GM18519 (cell line): ENCODE data around the gene MYL11.
A peak's percentile ranks its signal among the peaks of the same experiment; 100 is the strongest.
"Not testable (repeated sequence)": the region's sequence is repeated elsewhere in the genome, so short reads cannot be mapped to it uniquely, and the experiment has no call there.

Source experiments
- ATAC-seq: cut with Tn5 transposase; IDR thresholded peaks from one replicate; pipeline ENCODE4 v1.9.1; 2021; ENCODE audit warnings: mild to moderate bottlenecking, moderate library complexity; ENCODE audit not compliant: unreplicated experiment, low FRiP score

The MYL11 gene, protein sequence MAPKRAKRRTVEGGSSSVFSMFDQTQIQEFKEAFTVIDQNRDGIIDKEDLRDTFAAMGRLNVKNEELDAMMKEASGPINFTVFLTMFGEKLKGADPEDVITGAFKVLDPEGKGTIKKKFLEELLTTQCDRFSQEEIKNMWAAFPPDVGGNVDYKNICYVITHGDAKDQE

DNA sequence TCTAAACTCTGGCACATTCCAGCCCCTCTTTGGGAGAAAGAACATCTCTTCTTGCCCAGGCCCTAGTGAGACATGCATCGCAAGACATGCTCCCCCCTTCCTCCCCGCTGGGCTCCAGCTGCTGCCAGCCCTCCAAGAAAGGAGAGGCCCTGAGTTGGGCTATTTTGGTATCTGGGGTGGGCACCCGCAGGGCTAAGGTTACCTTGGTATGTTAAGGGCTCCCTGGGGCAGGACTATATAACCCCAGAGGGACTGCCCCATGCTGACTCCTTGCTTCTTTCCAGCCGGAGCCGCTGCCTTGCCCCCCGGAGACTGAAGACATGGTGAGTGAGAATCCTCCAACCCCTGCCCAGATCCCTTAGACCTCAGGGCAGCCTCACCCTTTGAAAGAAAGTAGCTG lies at the start of gene MYL11:
Gene MYL11 (plus strand): TSS at position 265 of the 400 bp plus-strand sequence. CDS start 56 bp downstream, at position 321.
- no peak for ATAC-seq

DNA sequence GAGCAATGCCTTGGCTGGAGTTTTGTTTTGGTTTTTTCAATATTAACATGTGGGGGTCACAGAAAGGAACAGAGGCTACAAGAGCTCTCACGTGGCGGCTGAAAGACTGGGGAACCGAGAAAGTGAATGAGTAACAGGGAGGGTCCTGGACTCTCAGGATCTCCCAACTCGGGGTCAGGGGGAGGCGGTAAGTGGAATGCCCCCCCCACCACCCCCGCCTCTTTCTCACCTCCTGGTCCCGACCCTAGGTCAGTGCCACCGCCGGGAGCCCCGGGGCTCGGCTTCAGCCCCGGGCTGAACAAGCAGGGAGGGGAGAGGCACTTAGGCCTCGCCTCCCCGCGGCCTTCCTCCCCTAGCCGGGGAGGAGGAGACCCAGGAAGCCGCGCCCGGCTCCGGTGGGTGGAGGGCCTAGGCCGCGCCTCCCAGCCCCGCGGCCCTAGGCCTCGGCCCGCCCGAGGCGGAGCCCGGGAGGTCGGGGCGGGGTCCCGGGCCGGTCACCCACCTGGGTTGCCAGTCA lies 40.1 kb upstream of the MYL11 start:
- peak; percentile 74 for ATAC-seq

DNA sequence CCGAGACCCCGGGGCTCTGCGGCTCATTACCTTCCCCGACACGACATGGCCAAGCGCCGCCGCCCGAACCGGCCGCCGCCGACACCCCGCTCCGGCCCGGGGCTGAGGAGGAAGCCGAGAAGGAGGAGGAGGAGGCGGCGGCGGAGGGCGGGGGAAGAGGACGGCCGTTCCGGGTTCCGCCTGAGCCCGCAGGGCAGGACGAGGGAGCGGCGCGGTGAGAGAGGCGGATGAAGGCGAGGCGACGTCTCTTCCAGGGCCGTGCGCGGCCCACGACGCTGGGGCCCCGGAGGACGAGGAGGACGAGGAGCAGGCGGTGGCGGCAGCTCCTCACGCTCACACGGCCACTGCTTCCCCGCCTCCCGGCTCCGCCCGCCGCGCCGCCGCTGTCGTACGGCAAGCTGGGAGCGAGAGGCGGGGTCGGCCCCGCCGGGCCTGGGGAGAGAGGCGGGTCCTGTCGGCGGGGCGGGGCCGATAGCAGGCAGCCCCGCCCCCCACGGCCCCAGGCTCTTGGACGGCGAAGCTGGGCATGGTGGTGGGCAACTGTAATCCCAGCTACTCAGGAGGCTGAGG lies 39.5 kb upstream of the MYL11 start:
- peak; percentile 45 for ATAC-seq

DNA sequence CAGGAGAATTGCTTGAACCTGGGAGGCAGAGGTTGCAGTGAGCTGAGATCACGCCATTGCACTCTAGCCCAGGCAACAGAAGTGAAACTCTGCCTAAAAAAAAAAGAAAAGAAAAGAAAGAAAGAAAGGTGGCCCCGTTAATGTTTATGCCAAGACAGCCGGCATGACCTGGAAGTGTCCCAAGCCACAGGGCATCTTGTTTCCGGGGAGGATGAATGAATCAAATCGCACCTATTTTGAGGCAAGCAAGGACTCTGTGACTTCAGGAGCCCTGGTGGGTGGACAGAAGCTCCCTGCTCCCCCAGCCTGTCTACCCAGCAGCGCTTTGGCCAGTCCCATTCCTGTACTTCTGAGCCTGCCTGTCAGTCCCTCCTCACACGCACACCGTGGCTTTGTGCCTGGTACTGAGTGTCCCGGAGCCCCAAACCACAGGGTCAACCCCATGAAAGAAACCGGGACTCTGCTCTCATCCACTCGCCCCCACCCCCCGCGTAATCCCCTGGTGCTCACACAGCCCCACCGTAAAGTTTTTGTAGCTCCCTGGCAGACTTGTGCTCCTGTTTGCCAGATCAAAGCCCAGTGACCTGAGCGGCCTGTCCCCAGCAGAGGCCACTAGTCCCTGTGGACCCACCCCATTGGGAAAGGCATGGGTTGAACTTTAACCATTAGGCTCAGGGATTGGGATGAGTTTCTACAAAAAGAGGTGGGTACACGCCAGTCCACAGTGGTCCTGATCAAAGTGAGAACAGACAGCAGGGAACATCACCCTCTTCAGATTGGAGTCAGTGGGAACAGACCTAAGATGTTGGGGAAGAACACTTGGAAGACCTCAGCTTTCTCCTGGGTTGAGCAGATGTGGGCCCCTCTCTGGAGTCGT lies 38.8 kb upstream of the MYL11 start:
- no peak for ATAC-seq

DNA sequence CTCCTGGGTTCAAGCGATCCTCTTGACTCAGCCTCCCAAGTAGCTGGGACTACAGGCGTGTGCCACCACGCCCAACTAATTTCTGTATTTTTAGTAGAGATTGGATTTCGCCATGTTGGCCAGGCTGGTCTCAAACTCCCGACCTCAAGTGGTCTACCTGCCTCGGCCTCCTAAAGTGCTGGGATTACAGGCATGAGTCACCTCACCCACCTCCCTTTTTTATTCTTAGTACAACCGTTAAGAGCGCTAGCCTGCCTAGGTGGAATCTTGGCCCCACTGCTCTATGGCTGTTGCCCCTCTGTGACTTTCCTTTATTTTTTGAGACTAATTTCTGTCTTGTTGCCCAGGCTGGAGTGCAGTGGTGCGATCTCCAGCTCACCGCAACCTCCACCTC lies 36.6 kb upstream of the MYL11 start:
- not testable (repeated sequence) for ATAC-seq

DNA sequence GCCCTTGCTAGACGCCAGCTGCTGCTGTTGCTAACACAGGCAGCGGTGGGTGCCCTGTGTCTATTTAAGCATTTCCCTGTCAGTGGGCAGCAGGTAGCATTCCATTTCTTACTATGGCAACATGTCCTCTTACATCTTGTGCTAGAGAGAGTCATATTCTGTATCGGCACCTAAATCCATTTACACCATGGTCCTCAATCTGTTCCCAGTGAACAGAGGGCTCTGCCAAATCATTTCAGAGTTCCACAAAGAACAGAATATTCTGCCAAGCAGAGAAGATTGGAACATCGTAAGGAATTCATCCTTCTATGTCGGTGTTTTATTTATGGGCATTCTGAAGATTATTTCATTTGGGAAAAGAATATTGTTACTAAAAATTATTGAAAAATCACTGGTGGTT lies 35.9 kb upstream of the MYL11 start:
- not testable (repeated sequence) for ATAC-seq

DNA sequence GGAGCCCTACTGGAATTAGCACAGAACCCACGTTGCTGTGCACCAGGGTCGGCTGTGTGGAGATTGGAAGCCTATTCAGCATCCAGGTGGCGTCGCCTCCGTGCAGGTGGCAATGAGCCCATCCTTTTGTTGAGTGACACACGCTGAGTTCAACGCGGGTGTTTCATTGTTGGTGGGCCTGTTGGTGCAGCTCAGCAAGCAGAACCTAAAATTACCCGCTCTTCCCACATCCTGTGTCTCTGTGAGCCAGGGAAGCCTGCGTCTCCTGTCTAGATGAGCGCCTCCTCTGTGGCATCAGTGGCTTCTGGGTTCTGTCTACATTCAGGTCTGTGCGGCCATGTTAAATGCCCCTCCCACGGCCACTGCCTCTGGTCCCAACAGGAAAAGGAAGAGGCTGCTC lies 34.0 kb upstream of the MYL11 start:
- no peak for ATAC-seq

DNA sequence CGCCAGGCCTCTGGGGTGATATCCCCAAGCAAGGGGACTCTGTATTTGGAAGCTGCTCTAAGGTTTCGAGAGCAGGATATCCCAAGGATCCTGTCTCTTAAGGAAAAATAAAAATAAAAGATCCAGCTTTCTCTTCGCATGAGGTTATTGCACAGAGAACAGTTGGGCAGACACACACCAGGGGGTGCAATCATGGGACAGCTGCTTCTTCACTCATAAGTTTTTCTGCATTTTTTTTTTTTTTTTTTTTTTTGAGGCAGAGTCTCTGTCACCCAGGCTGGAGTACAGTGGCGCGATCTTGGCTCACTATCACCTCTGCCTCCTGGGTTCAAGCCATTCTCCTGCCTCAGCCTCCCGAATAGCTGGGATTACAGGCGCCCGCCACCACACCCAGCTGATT lies 32.6 kb upstream of the MYL11 start:
- ATAC-seq, result not testable (repeated sequence)

DNA sequence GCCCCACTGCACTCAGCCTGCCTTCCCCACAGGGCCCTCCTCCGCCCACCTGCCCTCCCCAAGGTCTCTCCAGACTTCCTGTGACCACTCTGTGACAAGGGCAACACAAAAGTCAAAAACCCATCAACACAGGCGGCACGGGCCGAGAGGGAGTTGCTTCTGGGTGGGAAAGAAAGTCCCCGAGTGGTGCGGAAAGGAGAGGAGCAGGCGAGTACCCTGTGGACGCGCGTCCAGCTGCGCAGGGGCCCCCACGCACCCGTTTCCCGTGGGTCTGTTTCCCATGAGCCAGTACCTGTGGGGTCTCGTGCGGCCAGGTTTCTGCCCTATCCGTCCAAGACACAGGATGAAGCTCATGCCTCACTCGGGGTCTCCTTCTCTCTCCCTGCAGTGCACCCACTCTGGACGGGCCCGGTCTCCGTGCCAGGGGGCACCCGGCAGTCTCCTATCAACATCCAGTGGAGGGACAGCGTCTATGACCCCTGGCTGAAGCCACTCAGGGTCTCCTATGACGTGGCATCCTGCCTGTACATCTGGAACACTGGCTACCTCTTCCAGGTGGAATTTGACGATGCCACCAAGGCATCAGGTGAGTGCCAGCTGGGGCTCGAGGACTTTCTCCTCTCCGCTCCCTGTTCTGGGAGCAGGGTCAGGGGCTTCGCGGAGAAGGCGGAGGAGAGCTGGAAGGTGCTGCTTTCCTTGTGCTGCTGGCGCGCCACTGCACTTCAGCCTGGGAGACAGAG lies 31.7 kb upstream of the MYL11 start:
- no peak for ATAC-seq

DNA sequence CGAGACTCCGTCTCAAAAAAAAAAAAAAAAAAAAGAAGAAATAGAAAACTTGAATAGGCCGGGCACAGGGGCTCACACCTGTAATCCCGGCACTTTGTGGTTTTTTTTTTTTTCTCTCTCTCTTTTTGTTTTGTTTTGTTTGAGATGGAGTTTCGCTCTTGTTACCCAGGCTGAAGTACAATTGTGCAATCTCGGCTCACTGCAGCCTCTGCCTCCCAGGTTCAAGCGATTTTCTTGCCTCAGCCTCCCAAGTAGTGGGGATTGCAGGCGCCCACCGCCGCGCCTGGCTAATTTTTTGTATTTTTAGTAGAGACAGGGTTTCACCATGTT lies 31.1 kb upstream of the MYL11 start:
- not testable (repeated sequence) for ATAC-seq

DNA sequence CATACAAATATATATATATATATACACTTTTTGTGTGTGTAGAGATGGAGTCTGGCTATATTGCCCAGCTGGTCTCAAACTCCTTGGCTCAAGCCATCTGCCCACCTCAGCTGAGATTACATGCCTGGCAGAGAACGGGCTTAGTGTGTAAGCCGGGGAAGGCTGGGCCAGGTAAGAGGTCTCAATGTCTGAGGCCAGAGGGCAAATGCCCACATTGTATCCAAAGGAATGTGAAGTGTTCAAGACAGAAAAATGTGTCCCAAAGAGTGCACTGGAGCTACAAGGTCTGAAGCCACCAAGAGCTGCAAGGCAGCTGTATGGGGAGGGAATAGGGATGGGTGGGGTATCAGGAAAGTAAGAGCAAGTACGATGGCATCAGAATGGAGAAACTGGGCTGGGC lies 28.3 kb upstream of the MYL11 start:
- ATAC-seq, result no peak

DNA sequence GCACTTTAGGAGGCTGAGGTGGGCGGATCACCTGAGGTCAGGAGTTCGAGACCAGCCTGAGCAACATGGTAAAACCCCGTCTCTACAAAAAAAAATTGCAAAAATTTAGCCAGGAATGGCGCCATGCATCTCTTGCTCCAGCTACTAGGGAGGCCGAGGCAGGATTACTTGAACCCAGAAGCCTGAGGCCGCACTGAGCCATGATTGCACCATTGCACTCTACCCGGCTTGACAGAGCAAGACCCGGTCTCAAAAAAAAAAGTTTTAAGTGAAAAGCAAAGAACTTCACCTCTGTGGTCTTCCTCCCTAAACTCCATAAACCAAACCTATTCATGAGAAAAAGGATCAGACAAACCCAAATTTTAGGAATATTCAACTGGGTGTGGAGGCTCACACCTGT lies 26.5 kb upstream of the MYL11 start:
- ATAC-seq, result no peak

DNA sequence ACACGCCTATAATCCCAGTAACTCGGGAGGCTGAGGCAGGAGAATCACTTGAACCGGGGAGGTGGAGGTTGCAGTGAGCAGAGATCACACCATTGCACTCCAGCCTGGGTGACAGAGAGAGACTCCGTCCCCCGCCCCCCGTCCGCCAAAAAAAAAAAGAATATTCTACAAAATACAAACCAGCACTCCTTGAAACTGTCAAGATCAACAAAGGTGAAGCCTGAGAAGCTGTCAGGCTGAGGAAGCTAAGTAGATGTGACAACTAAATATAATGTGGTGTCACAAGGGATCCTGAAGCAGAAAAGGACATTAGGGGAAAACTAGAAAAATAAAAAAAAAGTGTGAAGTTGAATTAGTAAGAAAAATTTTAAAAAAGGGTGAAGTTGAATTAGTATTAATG lies 25.7 kb upstream of the MYL11 start:
- no peak for ATAC-seq

DNA sequence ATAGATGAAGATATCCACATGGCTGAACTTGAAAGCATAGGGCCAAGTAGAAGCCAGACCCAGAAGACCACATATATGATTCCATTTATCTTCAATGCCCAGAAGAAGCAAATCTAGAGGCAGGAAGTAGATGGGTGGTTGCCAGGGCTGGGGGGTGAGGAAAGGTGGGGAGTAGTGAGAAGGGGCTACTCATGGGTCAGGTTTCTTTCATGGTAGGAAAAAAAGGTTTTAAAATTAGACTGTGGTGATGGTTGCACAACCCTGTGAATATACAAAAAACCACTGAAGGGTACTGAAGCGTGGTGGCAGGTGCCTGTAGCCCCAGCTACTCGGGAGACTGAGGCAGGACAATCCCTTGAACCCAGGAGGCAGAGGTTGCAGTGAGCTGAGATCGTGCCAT lies 24.9 kb upstream of the MYL11 start:
- ATAC-seq, result no peak

DNA sequence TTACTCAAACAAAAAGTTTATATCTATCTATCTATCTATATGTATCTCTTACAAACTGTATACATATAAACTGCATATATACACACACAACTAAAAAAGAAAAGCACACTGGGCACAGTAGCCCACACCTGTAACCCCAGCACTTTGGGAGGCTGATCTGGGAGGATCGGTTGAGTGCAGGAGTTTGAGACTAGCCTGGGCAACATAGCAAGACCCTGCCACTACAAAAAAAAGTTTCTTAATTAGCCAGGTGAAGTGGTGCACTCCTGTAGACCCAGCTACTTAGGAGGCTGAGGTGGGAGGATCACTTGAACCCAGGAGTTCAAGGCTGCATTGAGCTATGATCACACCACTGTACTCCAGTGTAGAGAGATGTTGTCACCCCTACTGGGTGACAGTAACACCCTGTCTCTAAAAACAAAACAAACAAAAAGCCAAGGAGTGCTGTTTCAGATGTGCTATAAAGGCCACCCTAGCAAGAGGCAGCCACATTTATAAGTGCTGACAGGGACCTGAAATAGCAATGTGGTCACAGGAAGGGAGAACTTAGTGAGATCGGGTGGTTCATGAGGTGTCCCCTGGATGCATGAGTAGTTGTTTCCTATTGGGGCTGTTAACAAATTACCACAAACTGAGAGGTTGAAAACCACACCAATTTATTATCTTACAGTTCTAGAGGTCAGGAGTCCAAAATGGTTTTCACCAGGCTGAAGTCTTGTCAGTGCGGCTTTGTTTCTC lies 24.3 kb upstream of the MYL11 start:
- ATAC-seq, result no peak

DNA sequence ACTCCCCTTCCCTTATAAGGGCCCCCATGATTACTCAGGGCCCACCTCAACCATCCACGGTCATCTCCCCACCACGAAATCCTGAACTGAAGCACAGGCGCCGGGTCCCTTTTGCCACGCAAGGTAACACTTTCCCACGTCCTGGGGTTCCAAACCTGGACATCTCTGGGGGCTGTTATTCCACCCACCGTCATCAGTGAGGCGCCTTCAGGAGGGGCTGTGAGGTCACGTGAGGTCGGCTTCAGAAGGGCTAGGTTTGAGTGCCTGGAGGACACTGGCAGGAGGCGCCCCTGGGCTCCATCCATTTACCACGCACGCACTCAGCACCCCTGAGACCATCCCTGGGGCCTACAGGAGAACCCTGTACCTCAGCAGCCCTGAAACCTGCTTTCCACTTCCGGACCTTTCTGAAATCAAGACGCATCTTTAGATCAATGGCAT lies 23.6 kb upstream of the MYL11 start:
- no peak for ATAC-seq

DNA sequence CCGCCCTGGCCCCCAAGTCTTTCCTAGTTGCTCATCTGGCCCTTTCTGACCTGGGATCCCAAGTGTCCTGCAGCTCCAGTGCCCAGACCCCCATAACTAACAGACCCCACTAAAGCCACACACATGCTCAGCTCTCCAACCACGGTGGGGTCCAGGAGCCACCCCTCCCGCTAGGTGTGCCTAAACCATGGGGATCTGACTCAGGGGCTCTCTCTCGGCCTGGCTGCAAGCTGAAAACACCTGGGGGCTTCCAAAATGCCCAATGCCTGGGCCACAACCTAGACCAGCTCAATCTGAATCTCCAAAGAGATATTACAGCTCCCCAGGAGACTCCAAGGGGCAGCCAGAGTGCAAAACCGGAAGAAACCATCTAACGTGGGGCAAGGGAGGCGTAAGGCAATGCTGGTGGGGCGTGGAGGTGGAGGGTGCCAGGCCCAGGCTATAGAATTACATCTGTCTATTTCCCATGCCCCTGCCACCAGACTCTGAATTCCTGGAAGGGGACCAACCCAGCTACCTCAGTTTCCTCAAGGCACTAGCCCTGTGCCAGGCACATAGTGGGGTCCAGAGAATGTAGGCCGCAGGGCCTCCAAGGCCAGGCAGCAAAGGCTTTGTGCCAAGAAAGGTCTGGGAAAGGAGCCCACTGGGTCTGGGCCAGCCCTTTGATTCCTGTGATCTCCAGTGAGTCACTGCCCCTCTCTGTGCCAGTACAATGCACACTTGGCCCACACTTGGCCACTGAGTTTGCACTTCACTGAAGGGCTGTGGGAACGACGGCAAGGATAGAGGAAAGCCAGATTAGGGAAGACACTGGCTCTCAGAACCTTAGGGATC lies 22.8 kb upstream of the MYL11 start:
- no peak for ATAC-seq

DNA sequence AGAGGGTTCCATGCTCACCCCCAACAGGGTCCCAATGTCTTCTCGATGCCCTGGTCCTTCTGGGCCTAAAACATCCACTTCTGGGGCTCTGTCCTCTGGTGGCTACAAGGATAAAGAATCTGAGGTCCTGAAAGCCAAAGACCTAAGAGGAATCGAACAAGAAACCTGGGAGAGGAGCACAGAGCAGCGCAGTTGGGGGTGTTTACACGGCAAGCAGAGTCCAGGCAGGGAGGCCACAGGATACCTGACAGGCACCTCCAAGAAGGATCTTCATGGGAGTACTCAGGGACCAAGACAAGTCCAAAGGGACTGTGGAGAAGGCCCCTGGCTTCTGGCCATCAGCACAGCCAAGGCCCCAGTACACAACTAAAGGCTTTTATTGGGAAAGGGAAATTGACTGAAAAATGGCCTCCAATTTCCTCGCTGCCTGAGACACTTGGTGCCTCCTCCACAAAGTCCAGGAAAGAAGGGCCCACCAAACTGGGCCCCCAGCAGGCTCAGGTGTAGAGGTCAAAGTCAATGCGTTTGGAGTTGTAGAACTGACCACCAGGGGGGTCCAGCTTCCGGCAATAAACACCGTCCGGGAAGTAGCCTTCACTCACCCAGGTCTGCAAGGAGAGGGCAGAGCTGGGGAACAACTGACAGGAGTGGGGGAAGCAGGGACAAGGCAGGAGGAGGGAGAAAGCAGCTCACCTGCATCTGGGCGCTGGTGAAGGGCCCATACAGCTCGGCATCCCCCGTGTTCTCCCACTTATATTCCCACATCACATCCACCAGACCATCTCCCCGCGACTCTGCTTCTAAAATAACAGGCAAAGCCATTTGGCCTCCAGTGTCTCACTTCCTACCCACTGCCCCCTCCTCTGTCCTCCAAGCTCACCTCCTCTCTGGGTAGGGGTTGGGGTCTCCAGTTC lies 21.9 kb upstream of the MYL11 start:
- no peak for ATAC-seq
